ENCODE measurements around the gene TM9SF3.
A peak's percentile ranks its signal among the peaks of the same experiment; 100 is the strongest.

The TM9SF3 gene

DNA sequence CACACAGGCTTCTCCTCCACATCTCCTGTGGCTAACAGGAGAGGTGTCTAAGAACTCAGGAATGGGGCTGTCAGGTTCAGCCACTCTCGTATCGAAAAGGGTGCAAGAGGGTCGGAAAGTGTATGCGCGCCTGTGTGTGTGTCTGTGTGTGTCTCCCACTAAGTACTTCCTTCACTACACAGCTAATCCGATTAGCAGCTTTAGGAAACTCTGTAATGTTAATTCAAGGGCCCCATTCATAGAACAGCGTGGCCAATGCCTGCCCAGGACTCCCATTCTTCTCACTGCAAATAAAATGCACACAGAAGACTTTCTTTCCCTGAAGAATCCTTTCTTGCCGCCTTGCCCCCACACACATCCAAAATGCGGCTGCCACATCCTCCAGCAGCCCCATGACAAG, 112.9 kb downstream of the TM9SF3 start:
- TF ChIP-seq CTCF (IDR thresholded peaks at IDR 0.05; ENCODE audit: insufficient read depth, missing control alignments), result no peak
- DNase-seq (ENCODE audit: insufficient read length, low spot score) (peak; percentile 72), FAIRE-seq (peak; percentile 16)

- FAIRE-seq (no peak), DNase-seq (ENCODE audit: insufficient read length, low spot score) (peak; percentile 41)
- TF ChIP-seq CTCF (IDR thresholded peaks at IDR 0.05; ENCODE audit: insufficient read depth, missing control alignments), result peak; percentile 62
Observed at GRCh38 chr10:96470116-96470743, 116.6 kb downstream of the TM9SF3 start.

DNA sequence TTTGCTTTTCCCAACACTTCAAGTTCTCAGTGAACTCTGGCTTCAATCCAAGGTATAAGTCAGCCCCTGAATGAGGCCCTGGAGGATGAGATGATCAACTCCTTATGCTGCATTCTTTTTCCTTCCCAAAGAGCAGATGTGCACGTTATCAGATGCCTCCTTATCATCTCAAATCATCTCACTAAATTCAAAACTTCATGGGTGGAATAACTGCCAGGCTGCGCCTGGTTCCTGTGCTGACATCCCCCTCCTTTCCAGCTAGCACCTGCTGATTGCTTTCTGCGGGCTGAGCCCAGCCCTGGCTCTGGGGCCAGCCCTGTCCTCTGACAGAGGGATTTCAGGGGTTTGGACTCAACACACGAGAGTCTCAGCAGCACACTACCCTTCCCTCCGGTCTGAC, 118.0 kb downstream of the TM9SF3 start:
- no peak for TF ChIP-seq CTCF (IDR thresholded peaks at IDR 0.05; ENCODE audit: insufficient read depth, missing control alignments)
- FAIRE-seq (no peak), DNase-seq (ENCODE audit: insufficient read length, low spot score) (no peak)
